ENCODE results near the gene DOK7.

GRCh38 chr4:3416821-3417221 lies 46.3 kb upstream of the DOK7 start:
- TF ChIP-seq, protein P1, sequence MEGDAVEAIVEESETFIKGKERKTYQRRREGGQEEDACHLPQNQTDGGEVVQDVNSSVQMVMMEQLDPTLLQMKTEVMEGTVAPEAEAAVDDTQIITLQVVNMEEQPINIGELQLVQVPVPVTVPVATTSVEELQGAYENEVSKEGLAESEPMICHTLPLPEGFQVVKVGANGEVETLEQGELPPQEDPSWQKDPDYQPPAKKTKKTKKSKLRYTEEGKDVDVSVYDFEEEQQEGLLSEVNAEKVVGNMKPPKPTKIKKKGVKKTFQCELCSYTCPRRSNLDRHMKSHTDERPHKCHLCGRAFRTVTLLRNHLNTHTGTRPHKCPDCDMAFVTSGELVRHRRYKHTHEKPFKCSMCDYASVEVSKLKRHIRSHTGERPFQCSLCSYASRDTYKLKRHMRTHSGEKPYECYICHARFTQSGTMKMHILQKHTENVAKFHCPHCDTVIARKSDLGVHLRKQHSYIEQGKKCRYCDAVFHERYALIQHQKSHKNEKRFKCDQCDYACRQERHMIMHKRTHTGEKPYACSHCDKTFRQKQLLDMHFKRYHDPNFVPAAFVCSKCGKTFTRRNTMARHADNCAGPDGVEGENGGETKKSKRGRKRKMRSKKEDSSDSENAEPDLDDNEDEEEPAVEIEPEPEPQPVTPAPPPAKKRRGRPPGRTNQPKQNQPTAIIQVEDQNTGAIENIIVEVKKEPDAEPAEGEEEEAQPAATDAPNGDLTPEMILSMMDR (IDR thresholded peaks at IDR 0.05), result no peak
- TF ChIP-seq POLR2A (IDR thresholded peaks at IDR 0.05), result no peak
